ENCODE measurements around the gene MAP4K4.
"Not testable (repeated sequence)": the region's sequence is repeated elsewhere in the genome, so short reads cannot be mapped to it uniquely, and the experiment has no call there.

Gene MAP4K4

GRCh38 chr2:101921319-101921952, 223.9 kb downstream of the MAP4K4 start:
- Histone ChIP-seq H3K27me3 (replicated peaks; ENCODE audit: control insufficient read depth, insufficient read depth, low read length) (no peaks in the 10 kb centered on the region), H3K4me3 (replicated peaks; ENCODE audit: low read depth, low read length) (no peak overlapping the region), H3K36me3 (ENCODE audit: control insufficient read depth, insufficient read depth, low read length) (no peaks in the 10 kb centered on the region)
- no peak for TF ChIP-seq CTCF (IDR thresholded peaks at IDR 0.05; ENCODE audit: insufficient read depth, low read length, poor library complexity, severe bottlenecking)
- peak; percentile 11 for DNase-seq (ENCODE audit: extremely low read depth, insufficient read length)

- H3K4me3 ChIP-seq (replicated peaks; ENCODE audit: low read depth, low read length), result no peak overlapping the region
- DNase-seq (ENCODE audit: extremely low read depth, insufficient read length), result no peak
- no peaks in the 10 kb centered on the region for H3K27me3 ChIP-seq (replicated peaks; ENCODE audit: control insufficient read depth, insufficient read depth, low read length)
- no peak for TF ChIP-seq CTCF (IDR thresholded peaks at IDR 0.05; ENCODE audit: insufficient read depth, low read length, poor library complexity, severe bottlenecking)
- H3K36me3 ChIP-seq (ENCODE audit: control insufficient read depth, insufficient read depth, low read length), result no peaks in the 10 kb centered on the region
These were observed 224.4 kb downstream of the MAP4K4 start for GRCh38 chr2:101921953-101922325.

GRCh38 chr2:101924311-101924710, 226.8 kb downstream of the MAP4K4 start:
- not testable (repeated sequence) for H3K27me3 ChIP-seq (replicated peaks; ENCODE audit: control insufficient read depth, insufficient read depth, low read length); H3K4me3 ChIP-seq (replicated peaks; ENCODE audit: low read depth, low read length); DNase-seq (ENCODE audit: extremely low read depth, insufficient read length); H3K36me3 ChIP-seq (ENCODE audit: control insufficient read depth, insufficient read depth, low read length)

- Histone ChIP-seq H3K36me3 (ENCODE audit: control insufficient read depth, insufficient read depth, low read length) (no peaks in the 10 kb centered on the region), H3K27me3 (replicated peaks; ENCODE audit: control insufficient read depth, insufficient read depth, low read length) (no peaks in the 10 kb centered on the region; the same call in 1 of the 2 replicates), H3K4me3 (replicated peaks; ENCODE audit: low read depth, low read length) (no peak overlapping the region)
- DNase-seq (ENCODE audit: extremely low read depth, insufficient read length), result no peak
- no peak for TF ChIP-seq CTCF (IDR thresholded peaks at IDR 0.05; ENCODE audit: insufficient read depth, low read length, poor library complexity, severe bottlenecking)
These were observed 232.5 kb downstream of the MAP4K4 start for GRCh38 chr2:101930019-101930418.

GRCh38 chr2:101930847-101931246, 233.3 kb downstream of the MAP4K4 start:
- Histone ChIP-seq H3K27me3 (replicated peaks; ENCODE audit: control insufficient read depth, insufficient read depth, low read length) (no peaks in the 10 kb centered on the region; the same call in 1 of the 2 replicates), H3K36me3 (ENCODE audit: control insufficient read depth, insufficient read depth, low read length) (no peaks in the 10 kb centered on the region), H3K4me3 (replicated peaks; ENCODE audit: low read depth, low read length) (no peak overlapping the region)
- no peak for DNase-seq (ENCODE audit: extremely low read depth, insufficient read length)
- no peak for TF ChIP-seq CTCF (IDR thresholded peaks at IDR 0.05; ENCODE audit: insufficient read depth, low read length, poor library complexity, severe bottlenecking)

- no peak for TF ChIP-seq CTCF (IDR thresholded peaks at IDR 0.05; ENCODE audit: insufficient read depth, low read length, poor library complexity, severe bottlenecking)
- no peak for DNase-seq (ENCODE audit: extremely low read depth, insufficient read length)
- H3K27me3 ChIP-seq (replicated peaks; ENCODE audit: control insufficient read depth, insufficient read depth, low read length), result no peaks in the 10 kb centered on the region; the same call in 1 of the 2 replicates
- no peaks in the 10 kb centered on the region for H3K36me3 ChIP-seq (ENCODE audit: control insufficient read depth, insufficient read depth, low read length)
- H3K4me3 ChIP-seq (replicated peaks; ENCODE audit: low read depth, low read length), result no peak overlapping the region
These were observed 233.9 kb downstream of the MAP4K4 start for GRCh38 chr2:101931402-101931801.

GRCh38 chr2:101935764-101936163, 238.3 kb downstream of the MAP4K4 start:
- DNase-seq (ENCODE audit: extremely low read depth, insufficient read length); H3K27me3 ChIP-seq (replicated peaks; ENCODE audit: control insufficient read depth, insufficient read depth, low read length); H3K36me3 ChIP-seq (ENCODE audit: control insufficient read depth, insufficient read depth, low read length); H3K4me3 ChIP-seq (replicated peaks; ENCODE audit: low read depth, low read length): not testable (repeated sequence)
